MCF 10A (cell line): Measurements from ENCODE around the gene MYBL2. TPM values are rescaled to one million over a fixed set of nuclear protein-coding genes. Genes with fewer than 3 reads are reported as not detected.

ENCODE experiments used
- BruUV-seq: library from RNA; stranded (reverse); fragments of 400-500 nt; replicated peaks from 2 replicates; lab custom pipeline; 2021; lab: Mats Ljungman, UMichigan
- CTCF ChIA-PET: fragments of 300-600 bp; sonication (Branson Sonifier 250); formaldehyde crosslinking; extraction: SDS; loops from one replicate; lab custom pipeline; 2021; ENCODE audit warnings: antibody characterized with exemption, inconsistent platforms; lab: Yijun Ruan, JAX
- POLR2A ChIA-PET: fragments of 300-600, 350-650 bp; sonication (Branson Sonifier 250); formaldehyde crosslinking; extraction: SDS; loops from one replicate; lab custom pipeline; 2020; ENCODE audit warnings: antibody characterized with exemption, inconsistent platforms; lab: Yijun Ruan, JAX
- DNase-seq: peaks from one replicate; pipeline ENCODE4 v3.0.0-alpha.2; 2018; ENCODE audit not compliant: unreplicated experiment
- H3K27ac Mint-ChIP-seq: one replicate; pipeline ENCODE4 v1.8.0; 2022; ENCODE audit warnings: mild to moderate bottlenecking, low read depth, mixed read lengths; ENCODE audit not compliant: unreplicated experiment
- H3K27me3 Mint-ChIP-seq: one replicate; pipeline ENCODE4 v1.8.0; 2022; ENCODE audit warnings: mixed read lengths; ENCODE audit not compliant: insufficient read depth, unreplicated experiment
- H3K36me3 Mint-ChIP-seq: one replicate; pipeline ENCODE4 v1.8.0; 2022; ENCODE audit warnings: mild to moderate bottlenecking, moderate library complexity, mixed read lengths; ENCODE audit not compliant: insufficient read depth, unreplicated experiment
- H3K4me1 Mint-ChIP-seq: one replicate; pipeline ENCODE4 v1.8.0; 2022; ENCODE audit warnings: mixed read lengths; ENCODE audit not compliant: insufficient read depth, unreplicated experiment
- H3K4me3 Mint-ChIP-seq: one replicate; pipeline ENCODE4 v1.8.0; 2022; ENCODE audit warnings: mild to moderate bottlenecking, moderate library complexity, mixed read lengths; ENCODE audit not compliant: unreplicated experiment
- H3K9me3 Mint-ChIP-seq: one replicate; pipeline ENCODE4 v1.8.0; 2022; ENCODE audit warnings: mixed read lengths; ENCODE audit not compliant: unreplicated experiment
- CTCF ChIP-seq: fragments of 200-600 bp; IDR thresholded peaks from one replicate; pipeline ENCODE4 v1.8.0; 2022; ENCODE audit warnings: antibody characterized with exemption, mild to moderate bottlenecking; ENCODE audit not compliant: unreplicated experiment
- intact Hi-C: fragments of 100-400 bp; cut with micrococcal nuclease; formaldehyde crosslinking; loops from 2 replicates; pipeline ENCODE4 v1.14.1; 2022
- total RNA-seq: library from RNA; stranded (reverse); gene quantifications from 2 replicates; pipeline ENCODE4 v1.2.3, GENCODE V29; 2022

Gene MYBL2
- total RNA-seq, 1 experiment from 2014 or later: 44.3 TPM

- CTCF ChIA-PET: interaction anchor here (1.5 kb wide), 1 partner anchor 117 kb away, joined by 6 read pairs; no protein-coding TSS in a partner anchor
- no TSS peak for BruUV-seq
- Mint-ChIP-seq H3K9me3 (no peaks in the 10 kb centered on the region), H3K27ac (peak overlapping the region; percentile 98), H3K4me1 (no peaks in the 10 kb centered on the region), H3K4me3 (peak overlapping the region; percentile 93), H3K36me3 (peaks cover 6% of the 10 kb centered on the region), H3K27me3 (no peaks in the 10 kb centered on the region)
- TF ChIP-seq CTCF: no peak
- intact Hi-C loops: no loop called here
- POLR2A ChIA-PET: no interaction called here
- no peak for DNase-seq
These were observed 11.0 kb upstream of the MYBL2 start for GRCh38 chr20:43655937-43656336.

- peaks cover 6% of the 10 kb centered on the region for H3K36me3 Mint-ChIP-seq
- H3K4me1 Mint-ChIP-seq: no peaks in the 10 kb centered on the region
- no peaks in the 10 kb centered on the region for H3K27me3 Mint-ChIP-seq
- H3K4me3 Mint-ChIP-seq: peak overlapping the region; percentile 93
- H3K9me3 Mint-ChIP-seq: no peaks in the 10 kb centered on the region
- DNase-seq: peak; percentile 37
- BruUV-seq: no TSS peak
- intact Hi-C loops: no loop called here
- peak overlapping the region; percentile 98 for H3K27ac Mint-ChIP-seq
- no peak for TF ChIP-seq CTCF
- ChIA-PET CTCF (no interaction called here), POLR2A (no interaction called here)
These were observed 8.7 kb upstream of the MYBL2 start for GRCh38 chr20:43658069-43658722.

GRCh38 chr20:43658723-43659419 lies 8.0 kb upstream of the MYBL2 start:
- ChIA-PET POLR2A (no interaction called here), CTCF (interaction anchor here (0.6 to 0.7 kb wide), 5 partner anchors 10 to 458 kb away, joined by 3 to 4 read pairs (median 3); no protein-coding TSS in a partner anchor)
- no peak overlapping the region for H3K27ac Mint-ChIP-seq
- intact Hi-C loops: no loop called here
- H3K27me3 Mint-ChIP-seq: no peaks in the 10 kb centered on the region
- H3K36me3 Mint-ChIP-seq: peaks cover 4% of the 10 kb centered on the region
- H3K9me3 Mint-ChIP-seq: no peaks in the 10 kb centered on the region
- no TSS peak for BruUV-seq
- TF ChIP-seq CTCF: no peak
- H3K4me3 Mint-ChIP-seq: no peak overlapping the region
- no peak for DNase-seq
- no peaks in the 10 kb centered on the region for H3K4me1 Mint-ChIP-seq

GRCh38 chr20:43662943-43663655 lies 3.8 kb upstream of the MYBL2 start:
- intact Hi-C loops: no loop called here
- BruUV-seq: no TSS peak
- ChIA-PET CTCF (interaction anchor here (0.6 to 1.5 kb wide), 8 partner anchors 29 to 424 kb away, joined by 3 to 5 read pairs (median 3); partner anchors contain the start of gene SRSF6), POLR2A (interaction anchor here (0.6 to 1.9 kb wide), 2 partner anchors 72 to 172 kb away, joined by 3 to 9 read pairs; partner anchors contain the start of gene IFT52)
- no peak overlapping the region for H3K27ac Mint-ChIP-seq
- H3K4me3 Mint-ChIP-seq: no peak overlapping the region
- no peaks in the 10 kb centered on the region for H3K4me1 Mint-ChIP-seq
- DNase-seq: peak; percentile 74
- no peak for TF ChIP-seq CTCF
- no peaks in the 10 kb centered on the region for H3K36me3 Mint-ChIP-seq
- H3K9me3 Mint-ChIP-seq: no peaks in the 10 kb centered on the region
- no peaks in the 10 kb centered on the region for H3K27me3 Mint-ChIP-seq
